HepG2 (cell line): ENCODE results near the gene CFAP70.

Source experiments
- CENPX ChIP-seq: sonication (generic); formaldehyde crosslinking; IDR thresholded peaks from 2 replicates; pipeline ENCODE4 v1.9.0; 2021; ENCODE audit warnings: mild to moderate bottlenecking, missing genetic modification reagents, moderate library complexity
- ZNF616 ChIP-seq: sonication (generic); formaldehyde crosslinking; IDR thresholded peaks from 2 replicates; pipeline ENCODE4 v1.5.0; 2020; ENCODE audit warnings: low read depth, mild to moderate bottlenecking, missing genetic modification reagents
- TF ChIP-seq, protein P1 (sequence below), 2 experiments: IDR thresholded peaks; 2 replicates each; pipeline ENCODE4 v1.6.1; 2011 to 2012; ENCODE audit warnings: low read length in 2 of 2, borderline replicate concordance in 1 of 2, low read depth in 1 of 2, mild to moderate bottlenecking in 1 of 2, moderate library complexity in 1 of 2

DNA sequence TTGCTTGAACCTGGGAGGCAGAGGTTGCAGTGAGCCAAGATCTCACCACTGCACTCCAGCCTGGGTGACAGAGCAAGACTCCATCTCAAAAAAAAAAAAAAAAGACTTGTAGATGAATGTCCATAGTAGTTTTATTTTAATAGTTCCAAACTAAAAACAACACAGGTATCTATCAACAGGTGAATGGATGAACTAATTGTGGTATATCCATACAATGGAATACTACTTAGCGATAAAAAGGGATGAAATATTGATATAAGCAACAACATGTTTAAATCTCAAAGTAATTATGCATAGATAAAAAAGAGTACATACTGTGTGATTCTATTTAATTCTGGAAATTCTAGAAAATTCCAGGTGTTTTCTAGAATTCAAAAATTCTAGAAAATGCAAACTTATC is 68.7 kb downstream of the CFAP70 start:
- TF ChIP-seq CENPX (CRISPR knock-in tag) (no peak), ZNF616 (CRISPR knock-in tag) (no peak)
- TF ChIP-seq, protein P1, sequence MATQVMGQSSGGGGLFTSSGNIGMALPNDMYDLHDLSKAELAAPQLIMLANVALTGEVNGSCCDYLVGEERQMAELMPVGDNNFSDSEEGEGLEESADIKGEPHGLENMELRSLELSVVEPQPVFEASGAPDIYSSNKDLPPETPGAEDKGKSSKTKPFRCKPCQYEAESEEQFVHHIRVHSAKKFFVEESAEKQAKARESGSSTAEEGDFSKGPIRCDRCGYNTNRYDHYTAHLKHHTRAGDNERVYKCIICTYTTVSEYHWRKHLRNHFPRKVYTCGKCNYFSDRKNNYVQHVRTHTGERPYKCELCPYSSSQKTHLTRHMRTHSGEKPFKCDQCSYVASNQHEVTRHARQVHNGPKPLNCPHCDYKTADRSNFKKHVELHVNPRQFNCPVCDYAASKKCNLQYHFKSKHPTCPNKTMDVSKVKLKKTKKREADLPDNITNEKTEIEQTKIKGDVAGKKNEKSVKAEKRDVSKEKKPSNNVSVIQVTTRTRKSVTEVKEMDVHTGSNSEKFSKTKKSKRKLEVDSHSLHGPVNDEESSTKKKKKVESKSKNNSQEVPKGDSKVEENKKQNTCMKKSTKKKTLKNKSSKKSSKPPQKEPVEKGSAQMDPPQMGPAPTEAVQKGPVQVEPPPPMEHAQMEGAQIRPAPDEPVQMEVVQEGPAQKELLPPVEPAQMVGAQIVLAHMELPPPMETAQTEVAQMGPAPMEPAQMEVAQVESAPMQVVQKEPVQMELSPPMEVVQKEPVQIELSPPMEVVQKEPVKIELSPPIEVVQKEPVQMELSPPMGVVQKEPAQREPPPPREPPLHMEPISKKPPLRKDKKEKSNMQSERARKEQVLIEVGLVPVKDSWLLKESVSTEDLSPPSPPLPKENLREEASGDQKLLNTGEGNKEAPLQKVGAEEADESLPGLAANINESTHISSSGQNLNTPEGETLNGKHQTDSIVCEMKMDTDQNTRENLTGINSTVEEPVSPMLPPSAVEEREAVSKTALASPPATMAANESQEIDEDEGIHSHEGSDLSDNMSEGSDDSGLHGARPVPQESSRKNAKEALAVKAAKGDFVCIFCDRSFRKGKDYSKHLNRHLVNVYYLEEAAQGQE (IDR thresholded peaks at IDR 0.05; ENCODE audit: borderline replicate concordance in 1 of 2, low read depth in 1 of 2, low read length in 2 of 2) = no peak
